GM12801 (cell line): ENCODE measurements around the gene ROCK2.

ENCODE experiments used
- TF ChIP-seq, protein P1 (sequence below): IDR thresholded peaks from one replicate; pipeline ENCODE4 v1.5.1; 2011; ENCODE audit warnings: control low read depth; ENCODE audit not compliant: insufficient read length; ENCODE audit errors: extremely low read depth

Gene ROCK2

DNA sequence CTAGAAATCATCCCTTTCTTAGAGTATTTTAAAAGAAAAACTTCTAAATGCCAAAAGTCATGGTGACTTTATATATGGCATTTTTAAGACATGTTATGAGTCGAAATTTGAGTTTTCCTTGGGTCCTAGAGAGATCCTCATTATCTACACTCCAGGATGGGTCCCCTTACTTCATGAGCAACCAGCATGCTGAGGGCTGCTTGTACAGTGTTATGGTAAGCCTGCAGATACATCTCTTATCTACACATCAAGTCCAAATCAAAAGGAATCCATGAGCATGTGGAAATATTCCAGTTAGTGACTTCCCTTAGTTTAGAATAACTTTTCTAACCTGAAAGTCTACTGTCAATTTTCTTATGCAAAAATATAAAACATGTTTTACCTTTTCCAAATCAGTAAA is 130.5 kb downstream of the ROCK2 start:
- TF ChIP-seq, protein P1, sequence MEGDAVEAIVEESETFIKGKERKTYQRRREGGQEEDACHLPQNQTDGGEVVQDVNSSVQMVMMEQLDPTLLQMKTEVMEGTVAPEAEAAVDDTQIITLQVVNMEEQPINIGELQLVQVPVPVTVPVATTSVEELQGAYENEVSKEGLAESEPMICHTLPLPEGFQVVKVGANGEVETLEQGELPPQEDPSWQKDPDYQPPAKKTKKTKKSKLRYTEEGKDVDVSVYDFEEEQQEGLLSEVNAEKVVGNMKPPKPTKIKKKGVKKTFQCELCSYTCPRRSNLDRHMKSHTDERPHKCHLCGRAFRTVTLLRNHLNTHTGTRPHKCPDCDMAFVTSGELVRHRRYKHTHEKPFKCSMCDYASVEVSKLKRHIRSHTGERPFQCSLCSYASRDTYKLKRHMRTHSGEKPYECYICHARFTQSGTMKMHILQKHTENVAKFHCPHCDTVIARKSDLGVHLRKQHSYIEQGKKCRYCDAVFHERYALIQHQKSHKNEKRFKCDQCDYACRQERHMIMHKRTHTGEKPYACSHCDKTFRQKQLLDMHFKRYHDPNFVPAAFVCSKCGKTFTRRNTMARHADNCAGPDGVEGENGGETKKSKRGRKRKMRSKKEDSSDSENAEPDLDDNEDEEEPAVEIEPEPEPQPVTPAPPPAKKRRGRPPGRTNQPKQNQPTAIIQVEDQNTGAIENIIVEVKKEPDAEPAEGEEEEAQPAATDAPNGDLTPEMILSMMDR: no peak

- TF ChIP-seq, protein P1: no peak
Observed at GRCh38 chr2:11213090-11213638, 131.3 kb downstream of the ROCK2 start.

DNA sequence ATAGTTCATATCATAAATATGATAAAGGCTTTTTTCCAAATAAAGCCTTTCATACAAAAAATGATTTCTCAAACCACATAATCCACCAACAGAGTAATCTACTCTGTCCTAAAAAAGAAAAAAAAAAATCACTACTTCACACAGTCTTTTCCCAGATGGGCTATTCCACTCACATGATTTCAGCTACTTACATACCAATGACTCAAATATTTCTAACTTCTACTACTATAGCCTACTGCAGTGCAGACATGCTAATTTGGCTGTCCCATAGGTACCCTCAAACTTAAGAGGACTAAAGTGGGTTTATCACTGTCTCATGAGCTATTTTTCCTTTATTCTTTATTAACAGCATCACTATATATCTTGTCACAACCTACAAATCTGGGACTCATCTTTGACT is 131.8 kb downstream of the ROCK2 start:
- TF ChIP-seq, protein P1: no peak

- TF ChIP-seq, protein P1: no peak
Observed at GRCh38 chr2:11208083-11208482, 136.4 kb downstream of the ROCK2 start.

DNA sequence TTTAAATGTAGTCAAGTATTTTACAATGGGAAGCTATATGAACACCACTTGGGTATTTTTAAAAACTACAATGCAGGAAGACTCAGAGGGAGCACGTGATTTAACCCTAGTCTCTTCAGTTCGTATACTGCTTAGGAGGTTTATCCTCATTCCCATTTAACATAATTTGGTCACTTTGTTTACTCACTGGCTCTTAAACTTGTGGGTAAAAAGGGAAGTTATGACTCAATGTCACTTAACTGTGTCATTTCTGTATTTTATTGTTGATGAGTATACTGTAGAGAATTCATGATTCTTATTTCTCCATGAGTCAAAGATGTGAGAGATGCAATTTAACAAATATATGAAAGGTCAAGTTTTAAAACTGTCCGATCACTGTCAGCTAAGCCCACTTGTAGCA is 141.0 kb downstream of the ROCK2 start:
- TF ChIP-seq, protein P1: no peak

DNA sequence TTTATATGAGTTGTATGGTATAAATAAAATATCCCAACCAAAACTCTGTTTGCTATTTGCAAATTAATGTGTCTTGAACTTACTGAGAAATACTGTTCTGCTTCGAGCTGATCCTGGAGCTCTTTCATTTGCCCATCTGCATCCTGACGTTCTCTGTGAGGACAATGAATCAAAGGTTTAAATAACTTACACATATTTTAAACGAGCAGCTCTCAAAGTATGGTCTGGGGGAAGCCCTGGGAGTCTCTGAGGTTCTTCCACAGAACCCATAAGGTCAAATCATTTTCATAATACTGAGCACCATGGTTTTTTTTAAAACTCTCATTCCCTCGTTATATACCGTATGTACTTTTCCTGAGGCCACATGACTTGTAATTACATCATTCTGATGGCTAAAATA is 142.5 kb downstream of the ROCK2 start:
- TF ChIP-seq, protein P1: no peak

DNA sequence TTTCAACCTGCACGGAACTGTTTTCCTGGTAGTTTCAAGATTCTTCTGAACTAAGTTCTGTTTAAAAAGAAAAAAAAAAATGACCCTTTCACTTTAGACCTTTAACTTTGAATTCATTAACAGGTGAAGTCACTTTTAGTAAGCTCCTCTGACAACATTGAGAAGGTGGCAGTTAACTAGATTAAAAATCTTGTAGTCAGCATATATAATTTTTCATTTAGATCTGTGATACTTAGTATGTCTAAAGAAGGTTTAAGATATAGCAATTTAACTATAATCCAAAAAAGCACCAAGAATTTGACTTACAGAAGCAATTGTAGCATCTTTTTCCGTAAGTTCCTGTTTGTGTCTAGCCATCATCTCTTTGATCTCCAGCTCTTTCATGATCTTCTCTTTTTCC is 143.8 kb downstream of the ROCK2 start:
- TF ChIP-seq, protein P1: no peak
